Activated CD8-positive, alpha-beta T cell treated with anti-CD3 and anti-CD28 coated beads for 36 hours (primary cell): ENCODE measurements around the gene CETP. TPM values are rescaled to one million over a fixed set of nuclear protein-coding genes. Genes with fewer than 3 reads are reported as not detected.

ENCODE experiments used
- ATAC-seq: fragments of 200-7000 bp; cut with Tn5 transposase; one replicate; pipeline ENCODE4 v1.10.0; 2021; ENCODE audit warnings: mild to moderate bottlenecking, moderate library complexity
- CTCF ChIA-PET: fragments of 350-600 bp; sonication (Branson Sonifier 250); formaldehyde crosslinking; loops from one replicate; lab custom pipeline; 2021; ENCODE audit warnings: antibody characterized with exemption; lab: Charles Lee
- POLR2A ChIA-PET: fragments of 350-600 bp; sonication (Branson Sonifier 250); formaldehyde crosslinking; loops from one replicate; lab custom pipeline; 2021; ENCODE audit warnings: antibody characterized with exemption; lab: Charles Lee
- DNase-seq: peaks from one replicate; pipeline ENCODE4 v3.0.0-alpha.2; 2020
- H3K27ac Mint-ChIP-seq: one replicate; pipeline ENCODE4 v1.8.0; 2021; ENCODE audit warnings: mild to moderate bottlenecking, mixed read lengths
- H3K27me3 Mint-ChIP-seq: one replicate; pipeline ENCODE4 v1.8.0; 2021; ENCODE audit warnings: mixed read lengths
- H3K36me3 Mint-ChIP-seq: one replicate; pipeline ENCODE4 v1.8.0; 2021; ENCODE audit warnings: low read depth, mixed read lengths
- H3K4me1 Mint-ChIP-seq: one replicate; pipeline ENCODE4 v1.8.0; 2021; ENCODE audit warnings: low read depth, mixed read lengths
- H3K4me3 Mint-ChIP-seq: one replicate; pipeline ENCODE4 v1.8.0; 2021; ENCODE audit warnings: mild to moderate bottlenecking, moderate library complexity, mixed read lengths
- H3K9me3 Mint-ChIP-seq: one replicate; pipeline ENCODE4 v1.8.0; 2021; ENCODE audit warnings: mixed read lengths
- CTCF ChIP-seq: fragments of 200-600 bp; IDR thresholded peaks from one replicate; pipeline ENCODE4 v1.8.0; 2022; ENCODE audit warnings: antibody characterized with exemption, mild to moderate bottlenecking
- intact Hi-C: fragments of 100-400 bp; cut with micrococcal nuclease; formaldehyde crosslinking; loops from one replicate; pipeline ENCODE4 v1.10.0; 2022
- total RNA-seq, 2 experiments: library from RNA; stranded (reverse); gene quantifications; one replicate each; pipeline ENCODE4 v1.2.3, GENCODE V29; 2021

The CETP gene
- total RNA-seq, 2 experiments from 2014 or later = not detected

DNA sequence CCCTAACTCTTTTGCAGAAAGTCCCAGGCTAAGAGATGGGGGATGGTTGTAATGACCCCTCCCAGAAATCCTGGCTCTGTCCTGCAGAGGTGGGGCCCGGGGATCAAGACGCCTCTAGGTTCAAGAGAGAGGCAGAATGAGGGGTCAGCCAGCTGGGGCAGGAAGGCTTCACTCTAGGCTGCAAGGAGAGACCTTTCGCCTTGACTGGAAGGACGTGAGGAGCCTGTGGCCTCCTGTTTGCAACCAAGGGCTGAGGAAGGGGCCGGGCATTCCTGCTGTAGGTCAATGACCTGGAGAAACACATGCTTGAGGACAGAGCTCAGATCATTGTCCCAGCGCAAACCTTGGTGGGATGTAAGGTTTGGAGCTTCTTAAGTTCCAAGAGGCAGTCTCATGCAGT lies 8.7 kb upstream of the CETP start:
- no peaks in the 10 kb centered on the region for H3K9me3 Mint-ChIP-seq
- POLR2A ChIA-PET = interaction anchor here (0.6 to 1.0 kb wide), 4 partner anchors 14 to 89 kb away, joined by 3 read pairs; no protein-coding TSS in a partner anchor
- intact Hi-C loops = no loop called here
- no peak for TF ChIP-seq CTCF
- H3K27ac Mint-ChIP-seq = no peak overlapping the region
- DNase-seq (no peak), ATAC-seq (no peak)
- CTCF ChIA-PET = interaction anchor here (1.2 to 8.0 kb wide), 7 partner anchors 11 to 90 kb away, joined by 3 to 108 read pairs (median 12); partner anchors contain the start of genes CETP and SLC12A3
- no peaks in the 10 kb centered on the region for H3K36me3 Mint-ChIP-seq
- H3K4me1 Mint-ChIP-seq = peaks cover 12% of the 10 kb centered on the region
- H3K4me3 Mint-ChIP-seq = no peak overlapping the region
- no peaks in the 10 kb centered on the region for H3K27me3 Mint-ChIP-seq

- Mint-ChIP-seq H3K36me3 (no peaks in the 10 kb centered on the region), H3K4me1 (peaks cover 5% of the 10 kb centered on the region), H3K9me3 (no peaks in the 10 kb centered on the region), H3K27ac (no peak overlapping the region), H3K27me3 (no peaks in the 10 kb centered on the region), H3K4me3 (no peak overlapping the region)
- intact Hi-C loops = no loop called here
- no peak for DNase-seq
- POLR2A ChIA-PET = interaction anchor here (1.0 kb wide), 1 partner anchor 44 kb away, joined by 3 read pairs; no protein-coding TSS in a partner anchor
- no peak for ATAC-seq
- CTCF ChIA-PET = interaction anchor here (1.0 to 7.1 kb wide), 5 partner anchors 8 to 117 kb away, joined by 3 to 93 read pairs (median 4); partner anchors contain the start of gene CETP
- no peak for TF ChIP-seq CTCF
Measured at GRCh38 chr16:56956076-56956475, 5.7 kb upstream of the CETP start.

DNA sequence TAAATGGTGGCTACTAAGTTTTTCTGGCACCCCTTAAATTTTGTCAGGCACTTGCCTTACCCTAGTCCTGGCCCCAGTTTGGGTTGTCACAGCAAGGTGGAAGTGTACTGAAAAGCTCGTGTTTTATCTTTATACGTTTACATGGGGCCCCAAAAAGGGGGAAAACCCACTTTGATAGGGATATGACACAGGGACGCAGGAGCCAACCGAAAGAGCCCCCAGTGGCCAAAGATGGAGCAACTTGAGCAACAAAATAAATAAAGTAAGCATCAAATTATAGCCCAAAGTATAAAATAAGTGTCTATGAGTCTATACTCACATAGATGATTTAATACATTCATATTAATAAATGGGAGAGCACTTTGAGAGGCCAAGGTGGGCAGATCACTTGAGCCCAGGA lies 5.0 kb upstream of the CETP start:
- ATAC-seq (peak; percentile 66), DNase-seq (peak; percentile 54)
- no peaks in the 10 kb centered on the region for H3K36me3 Mint-ChIP-seq
- CTCF ChIA-PET = interaction anchor here (1.0 to 7.1 kb wide), 6 partner anchors 7 to 116 kb away, joined by 3 to 93 read pairs (median 4); partner anchors contain the start of gene CETP
- POLR2A ChIA-PET = interaction anchor here (0.7 to 1.0 kb wide), 2 partner anchors 9 to 43 kb away, joined by 3 read pairs; no protein-coding TSS in a partner anchor
- H3K4me1 Mint-ChIP-seq = no peaks in the 10 kb centered on the region
- intact Hi-C loops = no loop called here
- TF ChIP-seq CTCF = no peak
- H3K9me3 Mint-ChIP-seq = no peaks in the 10 kb centered on the region
- no peaks in the 10 kb centered on the region for H3K27me3 Mint-ChIP-seq
- no peak overlapping the region for H3K4me3 Mint-ChIP-seq
- no peak overlapping the region for H3K27ac Mint-ChIP-seq

- TF ChIP-seq CTCF = no peak
Measured at GRCh38 chr16:56960681-56961281, 969 bp upstream of the CETP start.

GRCh38 chr16:56961386-56961785 lies 364 bp upstream of the CETP start:
- intact Hi-C loops = loop anchor here (10.0 kb wide), 1 partner anchor 223 kb away; the partner anchor contains the start of genes PSME3IP1 and RSPRY1
- Mint-ChIP-seq H3K9me3 (no peaks in the 10 kb centered on the region), H3K4me1 (peaks cover 22% of the 10 kb centered on the region), H3K27me3 (no peaks in the 10 kb centered on the region), H3K4me3 (no peak overlapping the region), H3K36me3 (no peaks in the 10 kb centered on the region), H3K27ac (no peak overlapping the region)
- TF ChIP-seq CTCF = no peak
- ChIA-PET CTCF (interaction anchor here (0.9 to 7.0 kb wide), 6 partner anchors 8 to 94 kb away, joined by 3 to 93 read pairs (median 30); no protein-coding TSS in a partner anchor), POLR2A (interaction anchor here (0.6 to 1.1 kb wide), 3 partner anchors 22 to 524 kb away, joined by 3 read pairs; no protein-coding TSS in a partner anchor)
- ATAC-seq = no peak
- no peak for DNase-seq

More at GRCh38 chr16:56960681-56961281, 969 bp upstream of the CETP start:
- ChIA-PET POLR2A (interaction anchor here (0.6 to 1.1 kb wide), 3 partner anchors 21 to 525 kb away, joined by 3 read pairs; no protein-coding TSS in a partner anchor), CTCF (interaction anchor here (0.9 to 7.0 kb wide), 5 partner anchors 8 to 93 kb away, joined by 3 to 93 read pairs (median 7); no protein-coding TSS in a partner anchor)
- intact Hi-C loops = loop anchor here (10.0 kb wide), 1 partner anchor 224 kb away; the partner anchor contains the start of genes PSME3IP1 and RSPRY1
- no peaks in the 10 kb centered on the region for H3K36me3 Mint-ChIP-seq
- H3K4me3 Mint-ChIP-seq = no peak overlapping the region
- H3K4me1 Mint-ChIP-seq = peaks cover 16% of the 10 kb centered on the region
- no peak for DNase-seq
- no peak overlapping the region for H3K27ac Mint-ChIP-seq
- no peaks in the 10 kb centered on the region for H3K9me3 Mint-ChIP-seq
- no peak for ATAC-seq
- no peaks in the 10 kb centered on the region for H3K27me3 Mint-ChIP-seq
